ENCODE measurements around the gene HSD17B14.
"Not testable (repeated sequence)": the region's sequence is repeated elsewhere in the genome, so short reads cannot be mapped to it uniquely, and the experiment has no call there.

The HSD17B14 gene

GRCh38 chr19:48836089-48837017 lies at the start of gene HSD17B14:
Gene HSD17B14 (minus strand): TSS chr19:48836491. CDS start chr19:48836411, 80 bp downstream.
- DNase-seq (ENCODE audit: low read depth): no peak
- H3K4me3 ChIP-seq (ENCODE audit: low read depth, low read length): no peak within 1 kb of the TSS
- TF ChIP-seq MAX (IDR thresholded peaks at IDR 0.05; ENCODE audit: low read depth, low read length) (no peak), MYC (IDR thresholded peaks at IDR 0.05; ENCODE audit: low read depth, low read length) (no peak), POLR2A (IDR thresholded peaks at IDR 0.05; ENCODE audit: extremely low read depth, insufficient read length) (no peak), CTCF (IDR thresholded peaks at IDR 0.05; ENCODE audit: low read depth, low read length) (no peak)

- no peak overlapping the region for H3K4me3 ChIP-seq (ENCODE audit: low read depth, low read length)
- TF ChIP-seq POLR2A (IDR thresholded peaks at IDR 0.05; ENCODE audit: extremely low read depth, insufficient read length) (no peak), MAX (IDR thresholded peaks at IDR 0.05; ENCODE audit: low read depth, low read length) (no peak), MYC (IDR thresholded peaks at IDR 0.05; ENCODE audit: low read depth, low read length) (no peak), CTCF (IDR thresholded peaks at IDR 0.05; ENCODE audit: low read depth, low read length) (no peak)
- no peak for DNase-seq (ENCODE audit: low read depth)
These were observed 47.4 kb upstream of the HSD17B14 start for GRCh38 chr19:48883726-48884125.

GRCh38 chr19:48881741-48882657 lies 45.7 kb upstream of the HSD17B14 start:
- no peak overlapping the region for H3K4me3 ChIP-seq (ENCODE audit: low read depth, low read length)
- DNase-seq (ENCODE audit: low read depth): peak; percentile 50
- peak; percentile 76 for TF ChIP-seq MYC (IDR thresholded peaks at IDR 0.05; ENCODE audit: low read depth, low read length)
- TF ChIP-seq CTCF (IDR thresholded peaks at IDR 0.05; ENCODE audit: low read depth, low read length): no peak

GRCh38 chr19:48879696-48880095 lies 43.4 kb upstream of the HSD17B14 start:
- DNase-seq (ENCODE audit: low read depth); H3K4me3 ChIP-seq (ENCODE audit: low read depth, low read length): not testable (repeated sequence)

- no peak for TF ChIP-seq POLR2A (IDR thresholded peaks at IDR 0.05; ENCODE audit: extremely low read depth, insufficient read length)
- no peak for TF ChIP-seq MYC (IDR thresholded peaks at IDR 0.05; ENCODE audit: low read depth, low read length)
- TF ChIP-seq MAX (IDR thresholded peaks at IDR 0.05; ENCODE audit: low read depth, low read length): no peak
- TF ChIP-seq CTCF (IDR thresholded peaks at IDR 0.05; ENCODE audit: low read depth, low read length): no peak
- no peak overlapping the region for H3K4me3 ChIP-seq (ENCODE audit: low read depth, low read length)
- no peak for DNase-seq (ENCODE audit: low read depth)
These were observed 42.8 kb upstream of the HSD17B14 start for GRCh38 chr19:48879025-48879637.

Measured in NB4 (cell line).